GM23338 (cell line): ENCODE results near the gene TMEM132A. TPM values are rescaled to one million over a fixed set of nuclear protein-coding genes. Genes with fewer than 3 reads are reported as not detected.

Experiments
- ATAC-seq: fragments of 200-7000 bp; cut with Tn5 transposase; 3 replicates; pipeline ENCODE4 v1.9.1; 2020
- DNase-seq: peaks from one replicate; pipeline ENCODE4 v3.0.0-alpha.2; 2015; ENCODE audit warnings: low spot score
- H2AFZ ChIP-seq: fragments of 200-600 bp; sonication (generic); 2 replicates; pipeline ENCODE4 v1.8.0; 2016; ENCODE audit warnings: antibody characterized with exemption, mild to moderate bottlenecking, moderate library complexity
- H3F3A ChIP-seq: fragments of 200-600 bp; sonication (generic); replicated peaks from 2 replicates; pipeline ENCODE4 v1.8.0; 2017; ENCODE audit warnings: antibody characterized with exemption, mixed run types, low read depth
- H3K27ac ChIP-seq: fragments of 200-600 bp; sonication (generic); 2 replicates; pipeline ENCODE4 v1.6.1; 2016; ENCODE audit warnings: low read depth
- H3K27me3 ChIP-seq: fragments of 200-600 bp; sonication (generic); 2 replicates; pipeline ENCODE4 v1.8.0; 2016; ENCODE audit warnings: mild to moderate bottlenecking, mixed run types, moderate library complexity; ENCODE audit not compliant: insufficient read depth
- H3K36me3 ChIP-seq: fragments of 200-600 bp; sonication (generic); 2 replicates; pipeline ENCODE4 v1.8.0; 2016; ENCODE audit warnings: mild to moderate bottlenecking; ENCODE audit not compliant: insufficient read depth
- H3K4me1 ChIP-seq: fragments of 200-600 bp; sonication (generic); 2 replicates; pipeline ENCODE4 v1.8.0; 2016; ENCODE audit warnings: mild to moderate bottlenecking, moderate library complexity; ENCODE audit not compliant: insufficient read depth
- H3K4me2 ChIP-seq: fragments of 200-600 bp; sonication (generic); 2 replicates; pipeline ENCODE4 v1.7.1; 2017; ENCODE audit warnings: mixed run types
- H3K4me3 ChIP-seq: fragments of 200-600 bp; sonication (generic); 2 replicates; pipeline ENCODE4 v1.6.1; 2016; ENCODE audit warnings: mixed run types
- H3K79me2 ChIP-seq: fragments of 200-600 bp; sonication (generic); replicated peaks from 2 replicates; pipeline ENCODE4 v1.8.0; 2017; ENCODE audit warnings: mild to moderate bottlenecking; ENCODE audit not compliant: insufficient read depth
- H3K9me2 ChIP-seq: fragments of 200-600 bp; sonication (generic); 2 replicates; pipeline ENCODE4 v1.8.0; 2017; ENCODE audit not compliant: insufficient read depth
- H4K20me1 ChIP-seq: fragments of 200-600 bp; sonication (generic); replicated peaks from 2 replicates; pipeline ENCODE4 v1.8.0; 2017; ENCODE audit warnings: mild to moderate bottlenecking; ENCODE audit not compliant: insufficient read depth
- H3K27ac Mint-ChIP-seq: 2 replicates; pipeline ENCODE4 v1.8.0; 2020; ENCODE audit warnings: inconsistent platforms, mild to moderate bottlenecking, moderate library complexity, mixed read lengths
- H3K27me3 Mint-ChIP-seq: 3 replicates; pipeline ENCODE4 v1.8.0; 2022; ENCODE audit warnings: low read depth, mild to moderate bottlenecking, moderate library complexity, mixed read lengths, inconsistent platforms; ENCODE audit not compliant: insufficient read depth, poor library complexity
- H3K36me3 Mint-ChIP-seq: 3 replicates; pipeline ENCODE4 v1.8.0; 2021; ENCODE audit warnings: low read depth, mild to moderate bottlenecking, inconsistent platforms, moderate library complexity, mixed read lengths
- H3K4me1 Mint-ChIP-seq: 3 replicates; pipeline ENCODE4 v1.8.0; 2020; ENCODE audit warnings: mild to moderate bottlenecking, inconsistent platforms, mixed read lengths
- H3K4me3 Mint-ChIP-seq: 3 replicates; pipeline ENCODE4 v1.8.0; 2021; ENCODE audit warnings: moderate library complexity, mild to moderate bottlenecking, inconsistent platforms, mixed read lengths
- H3K9me3 Mint-ChIP-seq: 3 replicates; pipeline ENCODE4 v1.8.0; 2020; ENCODE audit warnings: moderate library complexity, mild to moderate bottlenecking, inconsistent platforms, mixed read lengths
- CREB1 ChIP-seq: fragments of 250-450 bp; sonication (Bioruptor Pico); IDR thresholded peaks from 2 replicates; pipeline ENCODE4 v1.5.0; 2020; ENCODE audit warnings: low read depth, mild to moderate bottlenecking, moderate library complexity
- CTCF ChIP-seq, 2 experiments: fragments of 200-600 bp in 1 of 2; sonication (generic) in 1 of 2; conservative IDR thresholded peaks; 2 replicates each; pipeline versions ENCODE4 v1.5.1 to v1.6.1; 2016 to 2017; ENCODE audit warnings: antibody characterized with exemption in 2 of 2, low read depth in 2 of 2, mild to moderate bottlenecking in 2 of 2, moderate library complexity in 1 of 2
- EZH2phosphoT487 ChIP-seq: fragments of 200-600 bp; sonication (generic); IDR thresholded peaks from one replicate; pipeline ENCODE4 v1.8.1; 2018; ENCODE audit warnings: antibody characterized with exemption; ENCODE audit not compliant: unreplicated experiment
- JUNB ChIP-seq: IDR thresholded peaks from one replicate; pipeline ENCODE4 v1.6.1; 2016; ENCODE audit warnings: antibody characterized with exemption; ENCODE audit not compliant: unreplicated experiment
- NANOG ChIP-seq: IDR thresholded peaks from 2 replicates; pipeline ENCODE4 v1.6.1; 2016; ENCODE audit warnings: antibody characterized with exemption, borderline replicate concordance
- POLR2AphosphoS5 ChIP-seq: IDR thresholded peaks from 2 replicates; pipeline ENCODE4 v1.6.1; 2016; ENCODE audit warnings: antibody characterized with exemption, low read depth
- REST ChIP-seq: IDR thresholded peaks from one replicate; pipeline ENCODE4 v1.6.1; 2018; ENCODE audit warnings: antibody characterized with exemption; ENCODE audit not compliant: unreplicated experiment
- STAT1 ChIP-seq: IDR thresholded peaks from one replicate; pipeline ENCODE4 v1.6.1; 2016; ENCODE audit warnings: antibody characterized with exemption; ENCODE audit not compliant: unreplicated experiment
- ZNF114 ChIP-seq: fragments of 250-450 bp; sonication (Bioruptor Pico); IDR thresholded peaks from 2 replicates; pipeline ENCODE4 v1.5.0; 2020; ENCODE audit warnings: mild to moderate bottlenecking, moderate library complexity
- ZNF331 ChIP-seq: fragments of 250-450 bp; sonication (Bioruptor Pico); IDR thresholded peaks from 2 replicates; pipeline ENCODE4 v1.5.0; 2020; ENCODE audit warnings: low read depth, mild to moderate bottlenecking, moderate library complexity
- polyA plus RNA-seq: library from polyadenylated mRNA; unstranded; fragments of >200 nt; fragmentation: Nextera tagmentation; extraction: Ambion mirVana; gene quantifications from 2 replicates; pipeline ENCODE4 v1.2.1, GENCODE V29; 2016
- total RNA-seq: library from RNA; depleted of rRNA; stranded (reverse); fragments of >200 nt; shearing (Covaris generic); gene quantifications from 2 replicates; pipeline ENCODE4 v1.2.3, GENCODE V29; 2014
- TF ChIP-seq, protein P1 (sequence below): fragments of 250-450 bp; sonication (Bioruptor Pico); IDR thresholded peaks from 2 replicates; pipeline ENCODE4 v1.5.0; 2020; ENCODE audit warnings: mild to moderate bottlenecking, moderate library complexity
- TF ChIP-seq, protein P2 (sequence below): IDR thresholded peaks from 2 replicates; pipeline ENCODE4 v1.6.1; 2016; ENCODE audit warnings: antibody characterized with exemption

TMEM132A gene
- total and polyA plus RNA-seq, 2 experiments from 2014 or later, result 36.2 to 96.6 TPM

GRCh38 chr11:60919320-60919719 lies 4.9 kb upstream of the TMEM132A start:
- no peak overlapping the region for H2AFZ ChIP-seq
- H3K79me2 ChIP-seq, result peaks cover 29% of the 10 kb centered on the region
- H3F3A ChIP-seq, result 0 out of 2 replicates have a peak, but pooled peaks cover 6% of the 10 kb centered on the region
- no peak overlapping the region for H3K4me3 ChIP-seq
- H3K9me2 ChIP-seq, result no peaks in the 10 kb centered on the region
- Mint-ChIP-seq H3K27ac (no peak overlapping the region; the same call in 1 of the 2 replicates), H3K4me3 (no peak overlapping the region), H3K27me3 (peaks cover 11% of the 10 kb centered on the region), H3K9me3 (no peaks in the 10 kb centered on the region; the same call in 2 of the 3 replicates), H3K36me3 (peaks cover 40% of the 10 kb centered on the region), H3K4me1 (peaks cover 29% of the 10 kb centered on the region)
- no peak overlapping the region for H3K4me2 ChIP-seq
- no peaks in the 10 kb centered on the region for H3K27me3 ChIP-seq
- H3K36me3 ChIP-seq, result no peaks in the 10 kb centered on the region
- no peak overlapping the region for H3K27ac ChIP-seq
- H4K20me1 ChIP-seq, result peaks cover 7% of the 10 kb centered on the region; the same call in 1 of the 2 replicates
- DNase-seq, result no peak
- H3K4me1 ChIP-seq, result peaks cover 21% of the 10 kb centered on the region
- ATAC-seq, result no peak
- no peak for TF ChIP-seq ZNF331 (CRISPR knock-in tag)
- TF ChIP-seq JUNB, result no peak
- no peak for TF ChIP-seq CTCF (conservative IDR thresholded peaks at IDR 0.05; ENCODE audit: low read depth in 2 of 2)
- TF ChIP-seq, protein P1, sequence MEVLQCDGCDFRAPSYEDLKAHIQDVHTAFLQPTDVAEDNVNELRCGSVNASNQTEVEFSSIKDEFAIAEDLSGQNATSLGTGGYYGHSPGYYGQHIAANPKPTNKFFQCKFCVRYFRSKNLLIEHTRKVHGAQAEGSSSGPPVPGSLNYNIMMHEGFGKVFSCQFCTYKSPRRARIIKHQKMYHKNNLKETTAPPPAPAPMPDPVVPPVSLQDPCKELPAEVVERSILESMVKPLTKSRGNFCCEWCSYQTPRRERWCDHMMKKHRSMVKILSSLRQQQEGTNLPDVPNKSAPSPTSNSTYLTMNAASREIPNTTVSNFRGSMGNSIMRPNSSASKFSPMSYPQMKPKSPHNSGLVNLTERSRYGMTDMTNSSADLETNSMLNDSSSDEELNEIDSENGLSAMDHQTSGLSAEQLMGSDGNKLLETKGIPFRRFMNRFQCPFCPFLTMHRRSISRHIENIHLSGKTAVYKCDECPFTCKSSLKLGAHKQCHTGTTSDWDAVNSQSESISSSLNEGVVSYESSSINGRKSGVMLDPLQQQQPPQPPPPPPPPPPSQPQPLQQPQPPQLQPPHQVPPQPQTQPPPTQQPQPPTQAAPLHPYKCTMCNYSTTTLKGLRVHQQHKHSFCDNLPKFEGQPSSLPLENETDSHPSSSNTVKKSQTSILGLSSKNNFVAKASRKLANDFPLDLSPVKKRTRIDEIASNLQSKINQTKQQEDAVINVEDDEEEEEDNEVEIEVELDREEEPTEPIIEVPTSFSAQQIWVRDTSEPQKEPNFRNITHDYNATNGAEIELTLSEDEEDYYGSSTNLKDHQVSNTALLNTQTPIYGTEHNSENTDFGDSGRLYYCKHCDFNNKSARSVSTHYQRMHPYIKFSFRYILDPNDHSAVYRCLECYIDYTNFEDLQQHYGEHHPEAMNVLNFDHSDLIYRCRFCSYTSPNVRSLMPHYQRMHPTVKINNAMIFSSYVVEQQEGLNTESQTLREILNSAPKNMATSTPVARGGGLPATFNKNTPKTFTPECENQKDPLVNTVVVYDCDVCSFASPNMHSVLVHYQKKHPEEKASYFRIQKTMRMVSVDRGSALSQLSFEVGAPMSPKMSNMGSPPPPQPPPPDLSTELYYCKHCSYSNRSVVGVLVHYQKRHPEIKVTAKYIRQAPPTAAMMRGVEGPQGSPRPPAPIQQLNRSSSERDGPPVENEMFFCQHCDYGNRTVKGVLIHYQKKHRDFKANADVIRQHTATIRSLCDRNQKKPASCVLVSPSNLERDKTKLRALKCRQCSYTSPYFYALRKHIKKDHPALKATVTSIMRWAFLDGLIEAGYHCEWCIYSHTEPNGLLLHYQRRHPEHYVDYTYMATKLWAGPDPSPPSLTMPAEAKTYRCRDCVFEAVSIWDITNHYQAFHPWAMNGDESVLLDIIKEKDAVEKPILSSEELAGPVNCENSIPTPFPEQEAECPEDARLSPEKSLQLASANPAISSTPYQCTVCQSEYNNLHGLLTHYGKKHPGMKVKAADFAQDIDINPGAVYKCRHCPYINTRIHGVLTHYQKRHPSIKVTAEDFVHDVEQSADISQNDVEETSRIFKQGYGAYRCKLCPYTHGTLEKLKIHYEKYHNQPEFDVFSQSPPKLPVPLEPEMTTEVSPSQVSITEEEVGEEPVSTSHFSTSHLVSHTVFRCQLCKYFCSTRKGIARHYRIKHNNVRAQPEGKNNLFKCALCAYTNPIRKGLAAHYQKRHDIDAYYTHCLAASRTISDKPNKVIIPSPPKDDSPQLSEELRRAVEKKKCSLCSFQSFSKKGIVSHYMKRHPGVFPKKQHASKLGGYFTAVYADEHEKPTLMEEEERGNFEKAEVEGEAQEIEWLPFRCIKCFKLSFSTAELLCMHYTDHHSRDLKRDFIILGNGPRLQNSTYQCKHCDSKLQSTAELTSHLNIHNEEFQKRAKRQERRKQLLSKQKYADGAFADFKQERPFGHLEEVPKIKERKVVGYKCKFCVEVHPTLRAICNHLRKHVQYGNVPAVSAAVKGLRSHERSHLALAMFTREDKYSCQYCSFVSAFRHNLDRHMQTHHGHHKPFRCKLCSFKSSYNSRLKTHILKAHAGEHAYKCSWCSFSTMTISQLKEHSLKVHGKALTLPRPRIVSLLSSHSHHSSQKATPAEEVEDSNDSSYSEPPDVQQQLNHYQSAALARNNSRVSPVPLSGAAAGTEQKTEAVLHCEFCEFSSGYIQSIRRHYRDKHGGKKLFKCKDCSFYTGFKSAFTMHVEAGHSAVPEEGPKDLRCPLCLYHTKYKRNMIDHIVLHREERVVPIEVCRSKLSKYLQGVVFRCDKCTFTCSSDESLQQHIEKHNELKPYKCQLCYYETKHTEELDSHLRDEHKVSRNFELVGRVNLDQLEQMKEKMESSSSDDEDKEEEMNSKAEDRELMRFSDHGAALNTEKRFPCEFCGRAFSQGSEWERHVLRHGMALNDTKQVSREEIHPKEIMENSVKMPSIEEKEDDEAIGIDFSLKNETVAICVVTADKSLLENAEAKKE, result no peak
- no peak for TF ChIP-seq REST
- no peak for TF ChIP-seq STAT1
- no peak for TF ChIP-seq NANOG
- TF ChIP-seq EZH2phosphoT487, result no peak
- TF ChIP-seq CREB1, result no peak
- TF ChIP-seq POLR2AphosphoS5, result no peak
- no peak for TF ChIP-seq ZNF114 (CRISPR knock-in tag)
- TF ChIP-seq, protein P2, sequence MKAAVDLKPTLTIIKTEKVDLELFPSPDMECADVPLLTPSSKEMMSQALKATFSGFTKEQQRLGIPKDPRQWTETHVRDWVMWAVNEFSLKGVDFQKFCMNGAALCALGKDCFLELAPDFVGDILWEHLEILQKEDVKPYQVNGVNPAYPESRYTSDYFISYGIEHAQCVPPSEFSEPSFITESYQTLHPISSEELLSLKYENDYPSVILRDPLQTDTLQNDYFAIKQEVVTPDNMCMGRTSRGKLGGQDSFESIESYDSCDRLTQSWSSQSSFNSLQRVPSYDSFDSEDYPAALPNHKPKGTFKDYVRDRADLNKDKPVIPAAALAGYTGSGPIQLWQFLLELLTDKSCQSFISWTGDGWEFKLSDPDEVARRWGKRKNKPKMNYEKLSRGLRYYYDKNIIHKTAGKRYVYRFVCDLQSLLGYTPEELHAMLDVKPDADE, result no peak
